Endothelial cell of umbilical vein (primary cell): Measurements from ENCODE around the gene KLHDC9. TPM values are rescaled to one million over a fixed set of nuclear protein-coding genes. Genes with fewer than 3 reads are reported as not detected.

ENCODE experiments used
- BruUV-seq: library from RNA; stranded (reverse); fragments of 400-500 nt; replicated peaks from 2 replicates; lab custom pipeline; 2021; lab: Mats Ljungman, UMichigan
- CTCF ChIA-PET: fragments of 300-600, 350-600 bp; sonication (Branson Sonifier 250); formaldehyde crosslinking; loops from one replicate; lab custom pipeline; 2021; ENCODE audit warnings: antibody characterized with exemption, inconsistent platforms; lab: Charles Lee
- POLR2A ChIA-PET: fragments of 300-600, 350-600 bp; sonication (Branson Sonifier 250); formaldehyde crosslinking; loops from one replicate; lab custom pipeline; 2021; ENCODE audit warnings: antibody characterized with exemption, inconsistent platforms; lab: Charles Lee
- DNase-seq: peaks from one replicate; pipeline ENCODE4 v3.0.0-alpha.2; 2011; ENCODE audit warnings: low read depth, low spot score
- FAIRE-seq: peaks from 2 replicates; lab custom pipeline; 2011; peaks lifted over from hg19 to GRCh38; lab: Jason Lieb, UNC
- H2AFZ ChIP-seq: 2 replicates; pipeline ENCODE4 v1.6.0; 2012; ENCODE audit warnings: low read depth, low read length, control low read depth, inconsistent platforms
- H3K27ac ChIP-seq: 2 replicates; pipeline ENCODE4 v1.5.1; 2011; ENCODE audit warnings: low read depth, mild to moderate bottlenecking, control low read depth, low read length, moderate library complexity; ENCODE audit not compliant: insufficient read depth
- H3K27me3 ChIP-seq, 2 experiments: 2 replicates each; pipeline versions ENCODE4 v1.6.0 to v1.6.1; 2011; ENCODE audit warnings: low read length in 2 of 2, mixed read lengths in 1 of 2; ENCODE audit not compliant: control insufficient read depth in 2 of 2, insufficient read depth in 2 of 2
- H3K36me3 ChIP-seq, 2 experiments: 2 replicates in 1 of 2; 3 replicates in 1 of 2; pipeline ENCODE4 v1.5.1; 2011; ENCODE audit warnings: low read length in 2 of 2, mild to moderate bottlenecking in 1 of 2, moderate library complexity in 1 of 2; ENCODE audit not compliant: control insufficient read depth in 2 of 2, insufficient read depth in 2 of 2; ENCODE audit errors: extremely low read depth in 1 of 2
- H3K4me1 ChIP-seq: 3 replicates; pipeline ENCODE4 v1.5.1; 2011; ENCODE audit warnings: mild to moderate bottlenecking, low read length; ENCODE audit not compliant: control insufficient read depth, insufficient read depth; ENCODE audit errors: extremely low read depth
- H3K4me2 ChIP-seq: 2 replicates; pipeline ENCODE4 v1.6.1; 2011; ENCODE audit warnings: low read length, control low read depth, mixed read lengths; ENCODE audit not compliant: insufficient read depth
- H3K4me3 ChIP-seq, 3 experiments: fragments of 200-600 bp in 1 of 3; sonication (generic), shearing (Covaris generic) in 1 of 3; replicated peaks in 1 of 3; 2 replicates each; pipeline ENCODE4 v1.5.1; 2011 to 2016; ENCODE audit warnings: control low read depth in 3 of 3, low read length in 3 of 3, mild to moderate bottlenecking in 2 of 3, inconsistent platforms in 1 of 3, low read depth in 1 of 3, moderate library complexity in 1 of 3; ENCODE audit not compliant: insufficient read depth in 1 of 3
- H3K79me2 ChIP-seq: 2 replicates; pipeline ENCODE4 v1.6.0; 2012; ENCODE audit warnings: low read length, inconsistent platforms; ENCODE audit not compliant: control insufficient read depth, insufficient read depth
- H3K9ac ChIP-seq: replicated peaks from 2 replicates; pipeline ENCODE3; 2011; ENCODE audit warnings: low read length, control low read depth; ENCODE audit not compliant: insufficient read depth; ENCODE audit errors: extremely low read depth
- H3K9me1 ChIP-seq: replicated peaks from 3 replicates; pipeline ENCODE4 v1.6.0; 2011; ENCODE audit warnings: mild to moderate bottlenecking, low read length; ENCODE audit not compliant: control insufficient read depth, insufficient read depth; ENCODE audit errors: extremely low read depth
- H3K9me3 ChIP-seq: replicated peaks from 2 replicates; pipeline ENCODE4 v1.5.1; 2012; ENCODE audit warnings: low read length, inconsistent platforms; ENCODE audit not compliant: control insufficient read depth, insufficient read depth
- H4K20me1 ChIP-seq: replicated peaks from 2 replicates; pipeline ENCODE3; 2011; ENCODE audit warnings: mild to moderate bottlenecking, low read length; ENCODE audit not compliant: control insufficient read depth, insufficient read depth; ENCODE audit errors: extremely low read depth
- EZH2 ChIP-seq: IDR thresholded peaks from 2 replicates; pipeline ENCODE4 v1.6.1; 2012; ENCODE audit warnings: borderline replicate concordance, low read depth, mild to moderate bottlenecking, moderate library complexity, low read length, inconsistent platforms; ENCODE audit not compliant: severe bottlenecking
- JUN ChIP-seq: IDR thresholded peaks from 2 replicates; pipeline ENCODE4 v1.6.1; 2011; ENCODE audit warnings: borderline replicate concordance, low read depth; ENCODE audit not compliant: insufficient read length, insufficient read depth
- MYC ChIP-seq: IDR thresholded peaks from one replicate; pipeline ENCODE4 v1.6.1; 2011; ENCODE audit warnings: mild to moderate bottlenecking, low read depth, low read length
- POLR2A ChIP-seq: IDR thresholded peaks from 2 replicates; pipeline ENCODE4 v1.6.1; 2012; ENCODE audit warnings: low read depth, mild to moderate bottlenecking, control low read depth, low read length
- POLR2AphosphoS5 ChIP-seq: IDR thresholded peaks from 2 replicates; pipeline ENCODE4 v1.6.1; 2012; ENCODE audit warnings: low read depth, mild to moderate bottlenecking, control low read depth, low read length, moderate library complexity; ENCODE audit not compliant: insufficient read depth
- dilution Hi-C: fragments of 300-500 bp; cut with MboI; formaldehyde crosslinking; loops from one replicate; pipeline ENCODE4 v1.15.0; 2019; ENCODE audit warnings: low sequenced_read_pairs; ENCODE audit not compliant: extremely low pct_ligation_motif_present
- intact Hi-C: fragments of 100-400 bp; cut with micrococcal nuclease; formaldehyde crosslinking; loops from one replicate; pipeline ENCODE4 v1.10.0; 2022
- polyA plus RNA-seq, 4 experiments: library from polyadenylated mRNA; depleted of rRNA in 3 of 4; stranded (reverse) in 3 of 4; unstranded in 1 of 4; fragments of >200 nt; gene quantifications; 2 replicates each; pipeline versions ENCODE4 v1.2.1 to v1.2.3, GENCODE V29; 2011 to 2012; ENCODE audit warnings: missing spikeins in 1 of 4
- total RNA-seq: library from RNA; stranded (reverse); gene quantifications from 2 replicates; pipeline ENCODE4 v1.2.3, GENCODE V29; 2021
- TF ChIP-seq, protein P1 (sequence below): IDR thresholded peaks from 2 replicates; pipeline ENCODE4 v1.6.1; 2011; ENCODE audit not compliant: insufficient read depth, insufficient read length

The KLHDC9 gene
- total and polyA plus RNA-seq, 2 donors (not counting 3 experiments of a cell fraction or from before 2014, with no cell fraction given): 1.1 to 2.6 TPM

DNA sequence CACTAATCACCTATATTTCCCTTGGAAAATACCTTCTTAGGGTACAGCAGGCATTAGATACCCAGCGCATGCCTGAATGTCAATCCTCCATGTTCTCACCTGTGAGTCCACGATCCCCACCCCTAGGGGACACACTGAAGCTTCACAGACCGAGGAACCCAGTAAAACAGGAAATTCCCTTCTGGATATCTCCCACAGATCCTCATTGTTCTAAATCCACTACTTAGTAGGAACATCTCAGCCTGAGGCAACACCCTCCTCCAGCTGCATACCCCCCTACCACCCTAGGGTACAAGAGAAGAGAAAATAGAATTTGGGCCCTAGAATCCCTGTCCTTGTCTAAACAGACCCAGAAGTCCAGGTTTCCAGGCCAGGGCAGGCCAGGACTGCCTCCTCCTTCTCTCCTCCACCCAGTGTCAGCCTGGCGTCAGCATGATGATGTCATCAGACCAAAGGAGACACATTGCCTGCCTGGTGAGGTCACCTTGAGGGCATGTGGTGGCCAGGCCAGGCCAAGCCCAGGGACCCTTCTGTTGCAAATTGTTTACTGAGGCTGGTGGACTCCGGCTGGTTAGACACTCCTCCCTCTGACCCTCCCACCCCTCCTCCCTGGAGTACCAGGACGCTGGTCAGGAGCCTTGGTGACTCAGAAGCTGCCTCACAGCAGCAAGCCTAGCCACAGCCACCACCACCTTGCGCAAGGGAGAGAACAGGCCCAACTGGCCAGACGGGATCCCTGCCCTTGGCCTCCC lies 15.0 kb upstream of the KLHDC9 start:
- BruUV-seq: no TSS peak
- no peak overlapping the region for H2AFZ ChIP-seq
- TF ChIP-seq POLR2A (no peak), POLR2AphosphoS5 (no peak), JUN (peak; percentile 31), EZH2 (no peak), MYC (no peak)
- no peaks in the 10 kb centered on the region for H3K9me1 ChIP-seq
- dilution Hi-C loops: no loop called here
- CTCF ChIA-PET: interaction anchor here (1.9 kb wide), 1 partner anchor 86 kb away, joined by 5 read pairs; no protein-coding TSS in a partner anchor
- DNase-seq: no peak
- no peak overlapping the region for H3K4me3 ChIP-seq
- intact Hi-C loops: no loop called here
- POLR2A ChIA-PET: no interaction called here
- H3K4me1 ChIP-seq: no peaks in the 10 kb centered on the region
- H3K27ac ChIP-seq: no peak overlapping the region
- no peak overlapping the region for H3K9ac ChIP-seq
- H3K4me2 ChIP-seq: no peak overlapping the region
- H3K36me3 ChIP-seq: no peaks in the 10 kb centered on the region
- H3K9me3 ChIP-seq: no peaks in the 10 kb centered on the region
- no peaks in the 10 kb centered on the region for H3K79me2 ChIP-seq
- H3K27me3 ChIP-seq: no peaks in the 10 kb centered on the region
- peak; percentile 59 for FAIRE-seq
- no peaks in the 10 kb centered on the region for H4K20me1 ChIP-seq

DNA sequence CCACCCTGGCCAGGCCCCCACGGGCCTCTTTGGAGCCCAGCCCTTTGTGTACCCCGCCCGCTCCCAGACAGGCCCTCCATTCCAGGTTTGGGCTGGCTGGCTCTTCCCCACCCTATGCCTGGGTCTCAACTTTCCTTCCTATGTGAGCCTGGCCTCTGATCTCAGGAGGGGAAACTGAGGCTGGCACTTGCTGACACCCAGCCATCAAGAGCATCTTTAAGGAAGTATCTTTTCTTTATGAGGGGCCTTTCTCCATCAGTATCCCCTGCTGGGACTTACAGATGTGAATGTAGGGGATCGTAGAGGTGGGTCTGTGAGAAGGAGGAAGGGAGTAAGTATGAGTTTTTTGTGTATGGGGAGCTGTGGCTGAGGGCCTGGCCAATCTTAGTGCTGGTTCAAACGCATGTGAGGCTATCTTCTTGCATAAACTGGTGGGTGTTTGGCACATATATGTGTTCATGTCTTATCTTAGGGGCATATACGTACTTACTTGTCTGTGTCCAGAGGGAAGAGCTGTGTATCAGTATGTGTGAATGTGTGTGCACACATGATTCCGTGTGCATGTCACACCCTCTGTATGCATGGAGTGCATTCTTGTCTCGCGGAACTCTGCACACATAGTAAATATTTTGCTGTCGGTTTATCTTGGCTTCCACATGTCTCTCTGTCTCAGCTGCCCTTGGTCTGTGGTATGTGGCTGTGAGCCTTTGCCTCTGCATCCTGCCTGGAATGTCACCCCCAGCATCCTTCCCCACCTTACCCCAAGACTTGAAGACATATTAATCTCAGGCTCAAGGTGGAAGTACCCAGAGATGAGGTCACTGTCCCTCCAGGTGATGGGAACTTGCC lies 14.2 kb upstream of the KLHDC9 start:
- Histone ChIP-seq H3K36me3 (no peaks in the 10 kb centered on the region), H4K20me1 (no peaks in the 10 kb centered on the region), H3K27me3 (no peaks in the 10 kb centered on the region), H3K4me1 (no peaks in the 10 kb centered on the region), H3K9me1 (no peaks in the 10 kb centered on the region), H3K79me2 (no peaks in the 10 kb centered on the region), H3K4me2 (no peak overlapping the region), H3K9ac (no peak overlapping the region), H2AFZ (no peak overlapping the region), H3K4me3 (no peak overlapping the region), H3K9me3 (no peaks in the 10 kb centered on the region), H3K27ac (no peak overlapping the region)
- no TSS peak for BruUV-seq
- ChIA-PET POLR2A (no interaction called here), CTCF (interaction anchor here (1.0 to 1.9 kb wide), 3 partner anchors 10 to 87 kb away, joined by 4 to 6 read pairs (median 5); no protein-coding TSS in a partner anchor)
- no peak for DNase-seq
- no peak for TF ChIP-seq EZH2
- no peak for TF ChIP-seq POLR2AphosphoS5
- TF ChIP-seq, protein P1, sequence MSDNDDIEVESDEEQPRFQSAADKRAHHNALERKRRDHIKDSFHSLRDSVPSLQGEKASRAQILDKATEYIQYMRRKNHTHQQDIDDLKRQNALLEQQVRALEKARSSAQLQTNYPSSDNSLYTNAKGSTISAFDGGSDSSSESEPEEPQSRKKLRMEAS: no peak
- FAIRE-seq: no peak
- intact Hi-C loops (no loop called here), dilution Hi-C loops (no loop called here)
